ENCODE data around the gene GCLM. TPM values are rescaled to one million over a fixed set of nuclear protein-coding genes. Genes with fewer than 3 reads are reported as not detected.

The GCLM gene
- total and polyA plus RNA-seq, 12 donors = 1.9 to 15.5 (median 10.1) TPM

DNA sequence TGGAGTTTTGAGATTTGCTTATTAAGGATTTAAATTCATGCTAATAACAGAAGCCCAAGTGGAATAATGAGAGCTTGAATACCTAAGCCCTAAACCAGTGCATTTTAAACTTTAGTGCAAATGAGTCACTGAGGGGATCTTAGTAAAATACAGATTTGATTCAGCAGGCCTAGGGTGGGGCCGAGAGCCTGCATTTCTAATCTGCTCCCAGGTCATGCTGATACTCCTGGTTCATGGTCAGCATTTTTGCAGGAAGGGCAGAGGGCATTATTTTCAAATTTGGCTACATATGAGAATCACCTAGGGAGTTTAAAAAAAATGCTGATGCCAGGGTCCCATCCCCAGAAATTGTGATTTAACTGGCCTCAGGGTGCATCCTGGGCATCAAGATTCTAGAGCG lies 69.5 kb downstream of the GCLM start:
- no peaks in the 10 kb centered on the region for H3K9me3 ChIP-seq
- no peak overlapping the region for H3K27ac ChIP-seq
- DNase-seq (no peak), ATAC-seq (no peak)
- no peaks in the 10 kb centered on the region for H3K27me3 ChIP-seq
- 90 to 97% methylated on average over 2 of the region's 2 CpGs for WGBS, 2 donors
- TF ChIP-seq, protein P1, sequence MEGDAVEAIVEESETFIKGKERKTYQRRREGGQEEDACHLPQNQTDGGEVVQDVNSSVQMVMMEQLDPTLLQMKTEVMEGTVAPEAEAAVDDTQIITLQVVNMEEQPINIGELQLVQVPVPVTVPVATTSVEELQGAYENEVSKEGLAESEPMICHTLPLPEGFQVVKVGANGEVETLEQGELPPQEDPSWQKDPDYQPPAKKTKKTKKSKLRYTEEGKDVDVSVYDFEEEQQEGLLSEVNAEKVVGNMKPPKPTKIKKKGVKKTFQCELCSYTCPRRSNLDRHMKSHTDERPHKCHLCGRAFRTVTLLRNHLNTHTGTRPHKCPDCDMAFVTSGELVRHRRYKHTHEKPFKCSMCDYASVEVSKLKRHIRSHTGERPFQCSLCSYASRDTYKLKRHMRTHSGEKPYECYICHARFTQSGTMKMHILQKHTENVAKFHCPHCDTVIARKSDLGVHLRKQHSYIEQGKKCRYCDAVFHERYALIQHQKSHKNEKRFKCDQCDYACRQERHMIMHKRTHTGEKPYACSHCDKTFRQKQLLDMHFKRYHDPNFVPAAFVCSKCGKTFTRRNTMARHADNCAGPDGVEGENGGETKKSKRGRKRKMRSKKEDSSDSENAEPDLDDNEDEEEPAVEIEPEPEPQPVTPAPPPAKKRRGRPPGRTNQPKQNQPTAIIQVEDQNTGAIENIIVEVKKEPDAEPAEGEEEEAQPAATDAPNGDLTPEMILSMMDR (IDR thresholded peaks at IDR 0.05) = no peak
- H3K36me3 ChIP-seq = peaks cover 0 to 12% (median 0%) of the 10 kb centered on the region in 9 donors
- H3K4me1 ChIP-seq = peaks cover 0 to 22% (median 10%) of the 10 kb centered on the region in 9 donors
- intact Hi-C loops (cut with DNase I) = loop anchor here in 8 of 10 donors (5.0 to 10.0 kb wide), 8 partner anchors 32 to 535 kb away; no protein-coding TSS in a partner anchor
- H3K4me3 ChIP-seq = no peak overlapping the region

DNA sequence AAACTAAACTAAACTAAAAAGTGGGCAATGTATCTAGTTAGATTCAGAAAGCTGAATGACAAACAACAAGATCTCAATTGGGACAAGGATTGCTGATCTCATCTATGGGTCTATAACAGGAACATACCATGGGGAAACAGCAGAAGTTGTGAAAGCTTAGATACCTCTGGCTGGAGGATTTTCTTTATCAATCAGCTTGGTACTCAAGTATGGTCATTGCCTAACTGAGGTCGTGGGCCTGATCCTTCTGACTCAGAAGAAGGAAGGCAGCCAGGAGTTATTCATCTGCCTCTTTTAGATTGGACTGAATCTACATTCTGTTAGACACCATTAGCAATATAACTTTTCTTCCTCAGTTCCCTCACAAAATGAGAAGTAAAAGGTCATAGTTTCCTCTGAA lies 69.9 kb downstream of the GCLM start:
- Histone ChIP-seq H3K4me3 (no peak overlapping the region), H3K27me3 (no peaks in the 10 kb centered on the region), H3K4me1 (peaks cover 0 to 18% (median 6%) of the 10 kb centered on the region in 9 donors), H3K9me3 (no peaks in the 10 kb centered on the region), H3K36me3 (peaks cover 0 to 12% (median 0%) of the 10 kb centered on the region in 9 donors), H3K27ac (no peak overlapping the region)
- 45 to 62% methylated on average over 1 of the region's 1 CpG for WGBS, 2 donors
- DNase-seq (no peak), ATAC-seq (peak in 1 of 8 donors; percentile 41)
- intact Hi-C loops (cut with DNase I) = no loop called here
- TF ChIP-seq, protein P1 (IDR thresholded peaks at IDR 0.05) = no peak

DNA sequence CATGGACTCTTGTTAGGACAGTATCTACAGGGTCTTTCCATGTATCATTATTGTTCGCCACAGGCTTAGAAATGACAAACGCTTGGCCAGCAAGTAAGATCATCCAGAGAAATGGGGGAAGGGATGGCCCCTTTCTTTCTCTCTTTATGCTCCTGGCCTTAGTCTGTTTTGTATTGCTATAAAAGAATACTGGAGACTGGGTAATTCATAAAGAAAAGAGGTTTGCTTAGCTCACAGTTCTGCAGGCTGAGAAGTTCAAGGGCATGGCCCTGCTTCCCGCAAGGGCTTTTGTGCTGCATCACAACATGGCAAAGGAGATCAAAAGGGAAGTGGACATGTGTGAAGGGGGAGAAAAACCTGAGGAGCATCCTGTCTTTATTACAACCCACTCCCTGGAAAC lies 71.3 kb downstream of the GCLM start:
- WGBS, 2 donors = 94 to 98% methylated on average over 3 of the region's 3 CpGs
- Histone ChIP-seq H3K4me3 (no peak overlapping the region), H3K9me3 (peaks cover 0 to 12% (median 6%) of the 10 kb centered on the region in 11 donors), H3K36me3 (peaks cover 0 to 8% (median 0%) of the 10 kb centered on the region in 9 donors), H3K27me3 (no peaks in the 10 kb centered on the region), H3K27ac (no peak overlapping the region), H3K4me1 (peaks cover 0 to 11% (median 0%) of the 10 kb centered on the region in 9 donors)
- intact Hi-C loops (cut with DNase I) = no loop called here
- no peak for DNase-seq
- ATAC-seq = no peak
- TF ChIP-seq, protein P1 (IDR thresholded peaks at IDR 0.05) = no peak

Small RNA genes lying within 50 kb of the gene (microRNA-seq; reads per million reads assigned to microRNA genes)
- 8.7 to 12.6 reads per million in 2 donors for gene MIR760

Other genes with a start within 250 kb of the GCLM start
- gene BCAR3, start 227.6 kb downstream of the GCLM start, total RNA-seq = 10 to 100 TPM in 9 of 10 donors, 1 to 10 TPM in 1; 8.3 to 36.0 (median 16.7) TPM
- 10 to 100 TPM in 1 of 2 donors, 1 to 10 TPM in 1; 6.6 to 10.6 TPM for gene BCAR3, start 227.6 kb downstream of the GCLM start, polyA plus RNA-seq
- 10 to 100 TPM; 33.9 to 44.3 (median 41.7) TPM for gene DNTTIP2, start 30.2 kb downstream of the GCLM start, total RNA-seq
- gene DNTTIP2, start 30.2 kb downstream of the GCLM start, polyA plus RNA-seq = 10 to 100 TPM; 40.1 to 64.7 TPM
- gene ABCA4, start 211.7 kb upstream of the GCLM start, total RNA-seq = under 1 TPM; 0.05 to 0.66 (median 0.22) TPM
- under 1 TPM; 0.09 to 0.22 TPM for gene ABCA4, start 211.7 kb upstream of the GCLM start, polyA plus RNA-seq

All from heart right ventricle (tissue), 16 donors.